HepG2 (cell line): ENCODE results near the gene CUL4A.

ENCODE experiments used
- CTCF ChIP-seq: sonication (generic); formaldehyde crosslinking; IDR thresholded peaks from 2 replicates; pipeline ENCODE4 v1.5.0; 2020; ENCODE audit warnings: mild to moderate bottlenecking, missing genetic modification reagents, moderate library complexity
- DBP ChIP-seq: sonication (generic); formaldehyde crosslinking; IDR thresholded peaks from 2 replicates; pipeline ENCODE4 v1.4.0; 2020; ENCODE audit warnings: missing genetic modification reagents; ENCODE audit errors: not compliant biosample characterization
- GPN1 ChIP-seq: sonication (generic); formaldehyde crosslinking; IDR thresholded peaks from 2 replicates; pipeline ENCODE4 v1.5.1; 2020; ENCODE audit warnings: missing genetic modification reagents, borderline replicate concordance
- KLF16 ChIP-seq, 2 experiments: sonication (generic) in 1 of 2; formaldehyde crosslinking in 1 of 2; IDR thresholded peaks; 2 replicates each; pipeline versions ENCODE4 v1.6.1 to v1.8.0; 2016 to 2023; ENCODE audit warnings: missing genetic modification reagents in 2 of 2, missing compliant biosample characterization in 1 of 2
- MEF2D ChIP-seq: sonication (generic); formaldehyde crosslinking; IDR thresholded peaks from 2 replicates; pipeline ENCODE4 v1.5.1; 2020; ENCODE audit warnings: mild to moderate bottlenecking, missing genetic modification reagents
- SETDB1 ChIP-seq: sonication (generic); formaldehyde crosslinking; IDR thresholded peaks from 2 replicates; pipeline ENCODE4 v1.5.1; 2020; ENCODE audit warnings: missing genetic modification reagents, mild to moderate bottlenecking, borderline replicate concordance
- SRSF1 ChIP-seq: fragments of 200-400 bp; formaldehyde crosslinking; optimal IDR thresholded peaks from 2 replicates; pipeline ENCODE3; 2017; ENCODE audit warnings: mild to moderate bottlenecking, low read depth, low read length, moderate library complexity
- ZNF563 ChIP-seq: sonication (generic); formaldehyde crosslinking; IDR thresholded peaks from 2 replicates; pipeline ENCODE4 v1.8.0; 2022; ENCODE audit warnings: mild to moderate bottlenecking, moderate library complexity, missing genetic modification reagents
- ZNF768 ChIP-seq: sonication (generic); formaldehyde crosslinking; IDR thresholded peaks from 2 replicates; pipeline ENCODE4 v1.4.0; 2020; ENCODE audit warnings: missing genetic modification reagents
- ZSCAN20 ChIP-seq: sonication (generic); formaldehyde crosslinking; IDR thresholded peaks from 2 replicates; pipeline ENCODE4 v1.4.0; 2020; ENCODE audit warnings: missing genetic modification reagents, mild to moderate bottlenecking, borderline replicate concordance
- TF ChIP-seq, protein P1 (sequence below): sonication (generic); formaldehyde crosslinking; IDR thresholded peaks from 2 replicates; pipeline ENCODE4 v1.4.0; 2020; ENCODE audit warnings: missing genetic modification reagents

DNA sequence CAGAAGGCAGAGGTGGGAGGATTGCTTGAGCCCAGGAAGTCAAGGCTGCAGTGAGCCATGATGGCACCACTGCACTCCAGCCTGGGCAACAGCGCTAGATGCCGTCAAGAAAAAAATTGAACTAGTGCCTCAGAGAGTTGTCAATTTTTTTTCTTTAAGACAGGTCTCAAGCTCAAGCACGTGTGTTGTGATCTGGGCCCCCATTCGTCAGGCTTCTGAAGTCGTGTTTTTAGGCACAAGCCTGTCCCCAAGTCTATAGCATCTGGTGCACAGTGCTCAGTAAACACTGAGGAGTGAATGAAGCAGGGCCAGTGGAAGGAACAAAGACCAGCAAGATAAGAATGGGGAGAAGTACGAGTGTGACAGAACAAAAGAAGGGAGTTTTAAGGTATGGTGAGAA is 63.9 kb downstream of the CUL4A start:
- TF ChIP-seq DBP (CRISPR knock-in tag) (no peak), KLF16 (CRISPR knock-in tag; IDR thresholded peaks at IDR 0.05) (no peak), ZNF563 (no peak), SRSF1 (no peak), CTCF (no peak), ZSCAN20 (CRISPR knock-in tag) (no peak), GPN1 (CRISPR knock-in tag) (no peak), MEF2D (CRISPR knock-in tag) (no peak), ZNF768 (CRISPR knock-in tag) (no peak), SETDB1 (no peak)
- TF ChIP-seq, protein P1, sequence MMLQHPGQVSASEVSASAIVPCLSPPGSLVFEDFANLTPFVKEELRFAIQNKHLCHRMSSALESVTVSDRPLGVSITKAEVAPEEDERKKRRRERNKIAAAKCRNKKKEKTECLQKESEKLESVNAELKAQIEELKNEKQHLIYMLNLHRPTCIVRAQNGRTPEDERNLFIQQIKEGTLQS (CRISPR knock-in tag) = no peak
